ENCODE results near the gene PIGH. TPM values are rescaled to one million over a fixed set of nuclear protein-coding genes. Genes with fewer than 3 reads are reported as not detected.

The PIGH gene
- total RNA-seq, 1 experiment from 2014 or later, result 9.4 TPM

GRCh38 chr14:67586369-67586768 lies 13.7 kb downstream of the PIGH start:
- no CpG with 5 or more reads among the region's 4 CpGs for WGBS (ENCODE audit: extremely low coverage, insufficient read length, low lambda C conversion rate)
- H3K9me3 Mint-ChIP-seq, result no peaks in the 10 kb centered on the region
- no peak overlapping the region for H2BK120ac ChIP-seq (ENCODE audit: low read depth, low read length, poor library complexity, severe bottlenecking)
- H4K20me1 ChIP-seq (ENCODE audit: control insufficient read depth, insufficient read depth, insufficient read length), result no peaks in the 10 kb centered on the region
- TF ChIP-seq CTCF (conservative IDR thresholded peaks at IDR 0.05), result no peak
- no peak overlapping the region for H3K9ac ChIP-seq (ENCODE audit: extremely low read depth, insufficient read length, low read length)
- no peak overlapping the region for H3K4me2 ChIP-seq (ENCODE audit: insufficient read depth, insufficient read length, low read length)
- no peaks in the 10 kb centered on the region for H3K9me3 ChIP-seq (ENCODE audit: control insufficient read depth, low read depth, low read length)
- H3K4me3 Mint-ChIP-seq, result no peak overlapping the region
- DNase-seq, result no peak
- H3K18ac ChIP-seq (ENCODE audit: insufficient read length, low read depth, low read length), result no peak overlapping the region
- no peak overlapping the region for H2BK5ac ChIP-seq (ENCODE audit: insufficient read length, low read length)
- no peak overlapping the region for H3K14ac ChIP-seq (ENCODE audit: insufficient read depth, low read length)
- H4K8ac ChIP-seq (replicated peaks; ENCODE audit: insufficient read length, low read depth, low read length), result no peak overlapping the region
- H3K56ac ChIP-seq (ENCODE audit: insufficient read length, low read depth, low read length), result no peak overlapping the region
- H3K27ac ChIP-seq (ENCODE audit: insufficient read length, low read depth, low read length), result no peak overlapping the region
- H2AFZ ChIP-seq (ENCODE audit: low read length), result no peak overlapping the region
- H3K27ac Mint-ChIP-seq, result no peak overlapping the region
- peaks cover 1 to 51% (median 13%) of the 10 kb centered on the region in 3 experiments; a peak in 5 of 7 replicates for H3K36me3 Mint-ChIP-seq (ENCODE audit: insufficient read depth in 1 of 3, low read depth in 3 of 3)
- H3K23ac ChIP-seq (ENCODE audit: insufficient read length, low read depth, low read length), result no peak overlapping the region
- no peaks in the 10 kb centered on the region for H3K27me3 ChIP-seq (ENCODE audit: insufficient read depth, low read length)
- no peaks in the 10 kb centered on the region for H3K4me1 Mint-ChIP-seq
- no peaks in the 10 kb centered on the region for H3K79me2 ChIP-seq (ENCODE audit: insufficient read depth, low read length)
- H2AK5ac ChIP-seq (ENCODE audit: insufficient read length, low read length), result no peak overlapping the region
- no peaks in the 10 kb centered on the region for H3K4me1 ChIP-seq (ENCODE audit: insufficient read depth, low read length)
- H3K27me3 Mint-ChIP-seq (ENCODE audit: low read depth), result no peaks in the 10 kb centered on the region
- no peak overlapping the region for H2BK15ac ChIP-seq (ENCODE audit: low read depth, low read length)
- H3K4ac ChIP-seq (ENCODE audit: low read depth, low read length), result no peak overlapping the region
- no peak overlapping the region for H4K5ac ChIP-seq (ENCODE audit: insufficient read length, low read depth, low read length)
- no peaks in the 10 kb centered on the region for H3K23me2 ChIP-seq (ENCODE audit: insufficient read length, low read depth, low read length, poor library complexity, severe bottlenecking)
- no peak overlapping the region for H2BK12ac ChIP-seq (ENCODE audit: insufficient read length, low read depth, low read length)
- H3T11ph ChIP-seq (ENCODE audit: low read length), result no peak overlapping the region
- H3K79me1 ChIP-seq (ENCODE audit: insufficient read depth, low read depth, low read length, poor library complexity, severe bottlenecking), result no peaks in the 10 kb centered on the region
- H4K91ac ChIP-seq (ENCODE audit: insufficient read length, low read depth, low read length), result no peak overlapping the region
- no peak overlapping the region for H2BK20ac ChIP-seq (ENCODE audit: low read depth, low read length, poor library complexity, severe bottlenecking)
